Stimulated activated CD4-positive, alpha-beta T cell treated with anti-CD3 and anti-CD28 coated beads, Interleukin-2, amount 100 ng/mL, for 4 hours (primary cell): ENCODE results near the gene FOXA2.

Experiments used
- DNase-seq: peaks from one replicate; pipeline ENCODE4 v3.0.0-alpha.2; 2020; ENCODE audit warnings: low read depth

The FOXA2 gene

GRCh38 chr20:22583773-22584521, 425 bp downstream of the FOXA2 start:
- no peak for DNase-seq

- DNase-seq, result no peak
Observed at GRCh38 chr20:22582964-22583772, 1.2 kb downstream of the FOXA2 start.

GRCh38 chr20:22582386-22582963, 1.9 kb downstream of the FOXA2 start:
- no peak for DNase-seq

- DNase-seq, result no peak
Observed at GRCh38 chr20:22581437-22582385, 2.7 kb downstream of the FOXA2 start.

- no peak for DNase-seq
Observed at GRCh38 chr20:22579711-22580697, 4.4 kb downstream of the FOXA2 start.

GRCh38 chr20:22579119-22579427, 5.3 kb downstream of the FOXA2 start:
- DNase-seq, result no peak

- DNase-seq, result no peak
Observed at GRCh38 chr20:22578221-22579118, 5.9 kb downstream of the FOXA2 start.

GRCh38 chr20:22577515-22578220, 6.7 kb downstream of the FOXA2 start:
- DNase-seq, result no peak

- no peak for DNase-seq
Observed at GRCh38 chr20:22576733-22577514, 7.4 kb downstream of the FOXA2 start.

- no peak for DNase-seq
Observed at GRCh38 chr20:22576273-22576672, 8.1 kb downstream of the FOXA2 start.

GRCh38 chr20:22575737-22576136, 8.6 kb downstream of the FOXA2 start:
- no peak for DNase-seq

GRCh38 chr20:22575087-22575721, 9.2 kb downstream of the FOXA2 start:
- DNase-seq, result no peak

- no peak for DNase-seq
Observed at GRCh38 chr20:22574545-22575086, 9.8 kb downstream of the FOXA2 start.

GRCh38 chr20:22572491-22572890, 11.9 kb downstream of the FOXA2 start:
- DNase-seq, result no peak

- DNase-seq, result no peak
Observed at GRCh38 chr20:22572023-22572422, 12.3 kb downstream of the FOXA2 start.

GRCh38 chr20:22569353-22569752, 15.0 kb downstream of the FOXA2 start:
- no peak for DNase-seq

GRCh38 chr20:22568872-22569344, 15.5 kb downstream of the FOXA2 start:
- no peak for DNase-seq
